Ramos (cell line): ENCODE data around the gene RALGDS.
"Not testable (repeated sequence)": the region's sequence is repeated elsewhere in the genome, so short reads cannot be mapped to it uniquely, and the experiment has no call there.

Source experiments
- in situ Hi-C: fragments of 300-500 bp; cut with MboI; formaldehyde crosslinking; loops from one replicate; pipeline ENCODE4 v1.14.3; 2022; ENCODE audit warnings: low sequenced_read_pairs; ENCODE audit not compliant: unreplicated experiment

Gene RALGDS

DNA sequence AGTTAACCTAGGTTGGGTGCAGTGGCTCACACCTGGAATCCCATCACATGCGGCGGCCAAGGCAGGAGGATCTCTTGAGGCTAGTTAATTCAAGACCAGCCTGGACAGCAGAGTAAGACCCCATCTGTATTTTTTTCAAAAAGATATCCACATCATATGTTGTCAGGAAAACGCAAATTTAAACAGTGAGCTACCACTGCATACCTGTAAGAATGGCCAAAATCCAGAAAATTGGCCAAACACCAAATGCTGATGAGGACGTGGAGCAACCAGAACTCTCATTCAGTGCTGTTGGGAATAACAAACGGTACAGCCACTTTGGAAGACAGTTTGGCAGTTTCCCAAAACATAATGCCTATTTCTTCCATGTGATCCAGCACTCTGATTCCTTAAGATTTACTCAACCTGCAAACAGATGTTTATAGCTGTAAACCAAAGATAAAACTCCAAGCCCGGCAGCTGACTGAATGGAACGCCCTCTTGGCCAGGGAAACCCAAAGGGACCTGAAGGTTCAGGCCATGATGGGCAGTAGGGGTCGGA lies 46.9 kb downstream of the RALGDS start:
- in situ Hi-C loops, result no loop called here

DNA sequence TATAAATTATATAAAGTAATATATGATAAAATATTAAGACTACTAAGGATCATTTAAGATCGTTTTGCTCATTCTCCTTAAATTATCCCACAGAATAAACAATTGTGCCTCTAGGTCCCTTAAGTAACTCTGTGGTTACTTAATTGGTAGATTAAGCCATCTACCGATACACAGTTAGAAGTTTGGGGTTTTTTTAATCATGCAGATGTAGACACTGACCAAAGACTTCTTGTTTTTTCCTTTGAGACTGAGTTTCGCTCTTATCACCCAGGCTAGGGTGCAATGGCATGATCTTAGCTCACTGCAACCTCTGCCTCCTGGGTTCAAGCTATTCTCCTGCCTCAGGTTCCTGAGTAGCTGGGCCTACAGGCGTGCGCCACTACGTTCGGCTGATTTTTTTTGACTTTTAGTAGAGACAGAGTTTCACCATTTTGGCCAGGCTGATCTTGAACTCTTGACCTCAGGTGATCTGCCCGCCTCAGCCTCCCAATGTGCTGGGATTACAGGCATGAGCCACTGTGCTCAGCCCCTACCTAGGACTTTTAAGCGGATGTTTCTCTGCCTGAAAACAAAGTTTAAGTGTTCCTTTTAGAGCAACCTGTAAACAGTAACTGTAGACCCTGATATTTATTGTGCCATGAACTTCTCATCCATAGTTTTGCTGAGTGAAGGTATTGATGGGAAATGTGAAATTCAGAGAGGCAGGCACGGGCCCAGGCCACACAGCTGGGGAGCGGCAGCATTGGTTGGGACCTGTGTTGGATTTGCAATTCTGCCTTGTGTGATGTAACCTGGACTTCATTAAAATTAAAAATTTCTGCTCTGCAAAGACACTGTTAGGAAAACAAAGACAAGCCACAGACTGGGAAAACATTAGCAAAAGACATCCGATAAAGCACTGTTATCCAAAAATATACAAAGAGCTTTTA lies 47.7 kb downstream of the RALGDS start:
- in situ Hi-C loops, result no loop called here

DNA sequence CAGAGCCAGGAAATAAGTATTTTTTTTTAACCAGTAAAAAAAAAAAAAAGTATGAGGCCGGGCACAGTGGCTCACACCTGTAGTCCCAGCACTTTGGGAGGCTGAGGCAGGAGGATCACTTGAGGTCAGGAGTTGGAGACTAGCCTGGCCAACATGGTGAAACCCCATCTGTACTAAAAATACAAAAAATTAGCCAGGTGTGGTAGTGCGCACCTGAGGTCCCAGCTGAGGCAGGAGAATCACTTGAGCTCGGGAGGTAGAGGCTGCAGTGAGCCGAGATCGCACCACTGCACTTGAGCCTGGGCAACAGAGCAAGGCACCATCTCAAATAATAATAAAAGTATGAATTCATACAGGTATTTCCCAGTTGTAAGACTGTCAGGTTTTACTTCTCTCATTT lies 48.8 kb downstream of the RALGDS start:
- in situ Hi-C loops, result not testable (repeated sequence)

DNA sequence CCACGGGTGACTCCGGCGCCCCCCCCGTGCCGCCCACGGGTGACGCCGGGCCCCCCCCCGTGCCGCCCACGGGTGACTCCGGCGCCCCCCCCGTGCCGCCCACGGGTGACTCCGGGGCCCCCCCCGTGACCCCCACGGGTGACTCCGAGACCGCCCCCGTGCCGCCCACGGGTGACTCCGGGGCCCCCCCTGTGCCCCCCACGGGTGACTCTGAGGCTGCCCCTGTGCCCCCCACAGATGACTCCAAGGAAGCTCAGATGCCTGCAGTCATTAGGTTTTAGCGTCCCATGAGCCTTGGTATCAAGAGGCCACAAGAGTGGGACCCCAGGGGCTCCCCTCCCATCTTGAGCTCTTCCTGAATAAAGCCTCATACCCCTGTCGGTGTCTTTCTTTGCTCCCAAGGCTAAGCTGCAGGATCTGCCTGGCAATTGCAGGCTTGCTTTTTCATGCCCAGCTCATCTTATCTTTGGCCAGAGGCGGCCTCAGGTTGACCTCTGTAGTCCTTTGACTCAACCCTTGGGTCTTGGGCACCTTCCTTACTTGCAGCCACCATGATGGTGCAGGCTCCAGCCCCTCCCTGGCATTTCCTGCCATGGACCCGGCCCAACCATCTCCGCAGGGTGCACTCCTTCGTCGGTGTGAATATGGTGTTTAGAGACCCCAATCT lies 49.4 kb downstream of the RALGDS start:
- in situ Hi-C loops, result no loop called here

DNA sequence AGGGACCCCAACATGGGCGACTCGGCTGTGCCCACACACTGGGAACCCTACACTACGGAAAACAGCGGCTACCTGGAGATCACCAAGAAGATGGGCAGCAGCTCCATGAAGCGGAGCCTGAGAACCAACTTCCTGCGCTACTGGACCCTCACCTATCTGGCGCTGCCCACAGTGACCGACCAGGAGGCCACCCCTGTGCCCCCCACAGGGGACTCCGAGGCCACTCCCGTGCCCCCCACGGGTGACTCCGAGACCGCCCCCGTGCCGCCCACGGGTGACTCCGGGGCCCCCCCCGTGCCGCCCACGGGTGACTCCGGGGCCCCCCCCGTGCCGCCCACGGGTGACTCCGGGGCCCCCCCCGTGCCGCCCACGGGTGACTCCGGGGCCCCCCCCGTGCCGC lies 50.1 kb downstream of the RALGDS start:
- in situ Hi-C loops, result not testable (repeated sequence)

DNA sequence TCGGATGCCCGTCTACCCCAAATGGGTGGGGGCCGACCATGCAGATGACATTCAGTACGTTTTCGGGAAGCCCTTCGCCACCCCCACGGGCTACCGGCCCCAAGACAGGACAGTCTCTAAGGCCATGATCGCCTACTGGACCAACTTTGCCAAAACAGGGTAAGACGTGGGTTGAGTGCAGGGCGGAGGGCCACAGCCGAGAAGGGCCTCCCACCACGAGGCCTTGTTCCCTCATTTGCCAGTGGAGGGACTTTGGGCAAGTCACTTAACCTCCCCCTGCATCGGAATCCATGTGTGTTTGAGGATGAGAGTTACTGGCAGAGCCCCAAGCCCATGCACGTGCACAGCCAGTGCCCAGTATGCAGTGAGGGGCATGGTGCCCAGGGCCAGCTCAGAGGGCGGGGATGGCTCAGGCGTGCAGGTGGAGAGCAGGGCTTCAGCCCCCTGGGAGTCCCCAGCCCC lies 50.5 kb downstream of the RALGDS start:
- in situ Hi-C loops, result not testable (repeated sequence)

DNA sequence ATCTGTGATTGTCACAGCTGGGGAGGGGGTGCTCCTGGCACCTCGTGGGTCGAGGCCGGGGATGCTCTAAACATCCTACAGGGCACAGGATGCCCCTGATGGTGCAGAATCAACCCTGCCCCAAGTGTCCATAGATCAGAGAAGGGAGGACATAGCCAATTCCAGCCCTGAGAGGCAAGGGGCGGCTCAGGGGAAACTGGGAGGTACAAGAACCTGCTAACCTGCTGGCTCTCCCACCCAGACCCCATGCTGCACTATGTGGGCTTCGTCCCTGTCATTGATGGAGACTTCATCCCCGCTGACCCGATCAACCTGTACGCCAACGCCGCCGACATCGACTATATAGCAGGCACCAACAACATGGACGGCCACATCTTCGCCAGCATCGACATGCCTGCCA lies 52.6 kb downstream of the RALGDS start:
- in situ Hi-C loops, result not testable (repeated sequence)

DNA sequence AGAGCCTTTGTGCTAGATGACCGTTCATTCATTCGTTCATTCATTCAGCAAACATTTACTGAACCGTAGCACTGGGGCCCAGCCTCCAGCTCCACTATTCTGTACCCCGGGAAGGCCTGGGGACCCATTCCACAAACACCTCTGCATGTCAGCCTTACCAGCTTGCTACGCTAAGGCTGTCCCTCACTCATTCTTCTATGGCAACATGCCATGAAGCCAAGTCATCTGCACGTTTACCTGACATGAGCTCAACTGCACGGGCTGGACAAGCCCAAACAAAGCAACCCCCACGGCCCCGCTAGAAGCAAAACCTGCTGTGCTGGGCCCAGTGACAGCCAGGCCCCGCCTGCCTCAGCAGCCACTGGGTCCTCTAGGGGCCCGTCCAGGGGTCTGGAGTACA lies 53.2 kb downstream of the RALGDS start:
- in situ Hi-C loops, result no loop called here

DNA sequence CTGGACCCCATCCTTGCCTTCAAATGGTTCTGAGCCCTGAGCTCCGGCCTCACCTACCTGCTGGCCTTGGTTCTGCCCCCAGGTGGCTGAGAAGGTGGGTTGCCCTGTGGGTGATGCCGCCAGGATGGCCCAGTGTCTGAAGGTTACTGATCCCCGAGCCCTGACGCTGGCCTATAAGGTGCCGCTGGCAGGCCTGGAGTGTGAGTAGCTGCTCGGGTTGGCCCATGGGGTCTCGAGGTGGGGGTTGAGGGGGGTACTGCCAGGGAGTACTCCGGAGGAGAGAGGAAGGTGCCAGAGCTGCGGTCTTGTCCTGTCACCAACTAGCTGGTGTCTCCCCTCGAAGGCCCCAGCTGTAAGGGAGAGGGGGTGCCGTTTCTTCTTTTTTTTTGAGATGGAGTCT lies 54.0 kb downstream of the RALGDS start:
- in situ Hi-C loops, result no loop called here

DNA sequence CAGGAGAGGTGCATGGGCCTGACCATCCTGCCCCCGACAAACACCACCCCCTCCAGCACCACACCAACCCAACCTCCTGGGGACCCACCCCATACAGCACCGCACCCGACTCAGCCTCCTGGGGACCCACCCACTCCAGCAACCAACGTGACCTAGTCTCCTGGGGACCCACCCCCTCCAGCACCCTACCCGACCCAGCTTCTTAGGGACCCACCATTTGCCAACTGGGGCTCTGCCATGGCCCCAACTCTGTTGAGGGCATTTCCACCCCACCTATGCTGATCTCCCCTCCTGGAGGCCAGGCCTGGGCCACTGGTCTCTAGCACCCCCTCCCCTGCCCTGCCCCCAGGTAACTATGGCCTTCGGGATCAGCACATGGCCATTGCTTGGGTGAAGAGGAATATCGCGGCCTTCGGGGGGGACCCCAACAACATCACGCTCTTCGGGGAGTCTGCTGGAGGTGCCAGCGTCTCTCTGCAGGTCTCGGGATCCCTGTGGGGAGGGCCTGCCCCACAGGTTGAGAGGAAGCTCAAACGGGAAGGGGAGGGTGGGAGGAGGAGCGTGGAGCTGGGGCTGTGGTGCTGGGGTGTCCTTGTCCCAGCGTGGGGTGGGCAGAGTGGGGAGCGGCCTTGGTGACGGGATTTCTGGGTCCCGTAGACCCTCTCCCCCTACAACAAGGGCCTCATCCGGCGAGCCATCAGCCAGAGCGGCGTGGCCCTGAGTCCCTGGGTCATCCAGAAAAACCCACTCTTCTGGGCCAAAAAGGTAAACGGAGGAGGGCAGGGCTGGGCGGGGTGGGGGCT lies 54.7 kb downstream of the RALGDS start:
- in situ Hi-C loops, result no loop called here

DNA sequence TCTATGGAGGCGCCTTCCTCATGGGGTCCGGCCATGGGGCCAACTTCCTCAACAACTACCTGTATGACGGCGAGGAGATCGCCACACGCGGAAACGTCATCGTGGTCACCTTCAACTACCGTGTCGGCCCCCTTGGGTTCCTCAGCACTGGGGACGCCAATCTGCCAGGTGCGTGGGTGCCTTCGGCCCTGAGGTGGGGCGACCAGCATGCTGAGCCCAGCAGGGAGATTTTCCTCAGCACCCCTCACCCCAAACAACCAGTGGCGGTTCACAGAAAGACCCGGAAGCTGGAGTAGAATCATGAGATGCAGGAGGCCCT lies 56.0 kb downstream of the RALGDS start:
- in situ Hi-C loops, result no loop called here

DNA sequence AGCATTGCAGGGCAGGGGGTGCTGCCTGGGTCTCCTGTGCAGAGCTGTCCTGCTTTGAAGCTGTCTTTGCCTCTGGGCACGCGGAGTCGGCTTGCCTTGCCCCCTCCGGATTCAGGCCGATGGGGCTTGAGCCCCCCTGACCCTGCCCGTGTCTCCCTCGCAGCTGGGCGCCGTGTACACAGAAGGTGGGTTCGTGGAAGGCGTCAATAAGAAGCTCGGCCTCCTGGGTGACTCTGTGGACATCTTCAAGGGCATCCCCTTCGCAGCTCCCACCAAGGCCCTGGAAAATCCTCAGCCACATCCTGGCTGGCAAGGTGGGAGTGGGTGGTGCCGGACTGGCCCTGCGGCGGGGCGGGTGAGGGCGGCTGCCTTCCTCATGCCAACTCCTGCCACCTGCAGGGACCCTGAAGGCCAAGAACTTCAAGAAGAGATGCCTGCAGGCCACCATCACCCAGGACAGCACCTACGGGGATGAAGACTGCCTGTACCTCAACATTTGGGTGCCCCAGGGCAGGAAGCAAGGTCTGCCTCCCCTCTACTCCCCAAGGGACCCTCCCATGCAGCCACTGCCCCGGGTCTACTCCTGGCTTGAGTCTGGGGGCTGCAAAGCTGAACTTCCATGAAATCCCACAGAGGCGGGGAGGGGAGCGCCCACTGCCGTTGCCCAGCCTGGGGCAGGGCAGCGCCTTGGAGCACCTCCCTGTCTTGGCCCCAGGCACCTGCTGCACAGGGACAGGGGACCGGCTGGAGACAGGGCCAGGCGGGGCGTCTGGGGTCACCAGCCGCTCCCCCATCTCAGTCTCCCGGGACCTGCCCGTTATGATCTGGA lies 56.6 kb downstream of the RALGDS start:
- in situ Hi-C loops, result no loop called here

DNA sequence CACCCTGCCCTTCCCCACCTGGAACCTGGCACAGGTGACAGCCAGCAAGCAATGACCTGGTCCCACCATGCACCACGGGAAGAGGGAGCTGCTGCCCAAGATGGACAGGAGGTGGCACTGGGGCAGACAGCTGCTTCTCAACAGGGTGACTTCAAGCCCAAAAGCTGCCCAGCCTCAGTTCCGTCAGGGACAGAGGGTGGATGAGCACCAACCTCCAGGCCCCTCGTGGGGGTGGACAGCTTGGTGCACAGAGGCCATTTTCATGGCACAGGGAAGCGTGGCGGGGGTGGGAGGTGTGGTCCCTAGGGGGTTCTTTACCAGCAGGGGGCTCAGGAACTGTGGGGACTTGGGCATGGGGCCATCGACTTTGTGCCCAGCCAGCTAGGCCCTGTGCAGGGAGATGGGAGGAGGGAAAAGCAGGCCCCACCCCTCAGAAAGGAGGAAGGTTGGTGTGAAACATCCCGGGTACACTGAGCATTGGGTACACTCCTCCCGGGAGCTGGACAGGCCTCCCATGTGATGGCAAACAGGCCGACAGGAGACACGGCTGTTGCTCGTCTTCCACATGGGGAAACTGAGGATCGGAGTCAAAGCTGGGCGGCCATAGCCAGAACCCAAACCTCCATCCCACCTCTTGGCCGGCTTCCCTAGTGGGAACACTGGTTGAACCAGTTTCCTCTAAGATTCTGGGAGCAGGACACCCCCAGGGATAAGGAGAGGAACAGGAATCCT lies 57.4 kb downstream of the RALGDS start:
- in situ Hi-C loops, result no loop called here

DNA sequence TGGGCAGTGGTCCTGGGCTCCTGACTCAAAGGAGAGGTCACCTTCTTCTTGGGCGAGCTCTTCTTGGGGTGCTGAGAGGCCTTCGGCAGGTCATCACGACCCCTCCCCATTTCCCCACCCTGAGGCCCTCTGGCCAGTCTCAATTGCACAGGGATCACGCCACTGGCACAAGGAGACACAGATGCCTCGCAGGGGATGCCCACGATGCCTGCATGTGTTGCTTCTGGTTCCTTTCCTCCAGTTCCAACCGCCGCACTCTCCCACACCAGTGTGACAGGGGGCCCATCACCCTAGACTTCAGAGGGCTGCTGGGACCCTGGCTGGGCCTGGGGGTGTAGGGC lies 57.9 kb downstream of the RALGDS start:
- in situ Hi-C loops, result no loop called here

DNA sequence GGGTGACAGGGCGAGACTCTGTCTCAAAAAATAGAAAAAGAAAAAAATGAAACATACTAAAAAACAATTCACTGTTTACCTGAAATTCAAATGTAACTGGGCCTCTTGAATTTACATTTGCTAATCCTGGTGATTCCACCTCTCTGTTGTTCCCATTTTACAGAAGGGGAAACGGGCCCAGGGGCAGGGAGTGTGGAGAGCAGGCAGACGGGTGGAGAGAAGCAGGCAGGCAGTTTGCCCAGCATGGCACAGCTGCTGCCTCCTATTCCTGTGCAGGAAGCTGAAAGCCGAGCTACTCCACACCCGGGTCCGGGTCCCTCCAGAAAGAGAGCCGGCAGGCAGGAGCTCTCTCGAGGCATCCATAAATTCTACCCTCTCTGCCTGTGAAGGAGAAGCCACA lies 58.5 kb downstream of the RALGDS start:
- in situ Hi-C loops, result not testable (repeated sequence)

DNA sequence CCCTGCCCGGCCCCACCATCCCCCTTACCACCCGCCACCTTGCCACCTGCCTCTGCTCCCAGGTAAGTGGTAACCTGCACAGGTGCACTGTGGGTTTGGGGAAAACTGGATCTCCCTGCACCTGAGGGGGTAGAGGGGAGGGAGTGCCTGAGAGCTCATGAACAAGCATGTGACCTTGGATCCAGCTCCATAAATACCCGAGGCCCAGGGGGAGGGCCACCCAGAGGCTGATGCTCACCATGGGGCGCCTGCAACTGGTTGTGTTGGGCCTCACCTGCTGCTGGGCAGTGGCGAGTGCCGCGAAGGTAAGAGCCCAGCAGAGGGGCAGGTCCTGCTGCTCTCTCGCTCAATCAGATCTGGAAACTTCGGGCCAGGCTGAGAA lies 59.3 kb downstream of the RALGDS start, which contains the start of gene CEL:
TSS of gene CEL (plus strand) at position 218 of the 382 bp plus-strand sequence. CDS start at position 240, 22 bp downstream.
- in situ Hi-C loops, result not testable (repeated sequence)

DNA sequence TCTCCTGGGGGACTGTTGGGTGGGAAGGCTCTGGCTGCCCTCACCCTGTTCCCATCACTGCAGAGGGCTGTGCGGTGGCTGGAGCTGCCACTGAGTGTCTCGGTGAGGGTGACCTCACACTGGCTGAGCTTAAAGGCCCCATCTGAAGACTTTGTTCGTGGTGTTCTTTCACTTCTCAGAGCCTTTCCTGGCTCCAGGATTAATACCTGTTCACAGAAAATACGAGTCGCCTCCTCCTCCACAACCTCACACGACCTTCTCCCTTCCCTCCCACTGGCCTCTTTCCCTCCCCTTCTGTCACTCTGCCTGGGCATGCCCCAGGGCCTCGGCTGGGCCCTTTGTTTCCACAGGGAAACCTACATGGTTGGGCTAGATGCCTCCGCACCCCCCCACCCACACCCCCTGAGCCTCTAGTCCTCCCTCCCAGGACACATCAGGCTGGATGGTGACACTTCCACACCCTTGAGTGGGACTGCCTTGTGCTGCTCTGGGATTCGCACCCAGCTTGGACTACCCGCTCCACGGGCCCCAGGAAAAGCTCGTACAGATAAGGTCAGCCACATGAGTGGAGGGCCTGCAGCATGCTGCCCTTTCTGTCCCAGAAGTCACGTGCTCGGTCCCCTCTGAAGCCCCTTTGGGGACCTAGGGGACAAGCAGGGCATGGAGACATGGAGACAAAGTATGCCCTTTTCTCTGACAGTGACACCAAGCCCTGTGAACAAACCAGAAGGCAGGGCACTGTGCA lies 59.8 kb downstream of the RALGDS start:
- in situ Hi-C loops, result not testable (repeated sequence)

DNA sequence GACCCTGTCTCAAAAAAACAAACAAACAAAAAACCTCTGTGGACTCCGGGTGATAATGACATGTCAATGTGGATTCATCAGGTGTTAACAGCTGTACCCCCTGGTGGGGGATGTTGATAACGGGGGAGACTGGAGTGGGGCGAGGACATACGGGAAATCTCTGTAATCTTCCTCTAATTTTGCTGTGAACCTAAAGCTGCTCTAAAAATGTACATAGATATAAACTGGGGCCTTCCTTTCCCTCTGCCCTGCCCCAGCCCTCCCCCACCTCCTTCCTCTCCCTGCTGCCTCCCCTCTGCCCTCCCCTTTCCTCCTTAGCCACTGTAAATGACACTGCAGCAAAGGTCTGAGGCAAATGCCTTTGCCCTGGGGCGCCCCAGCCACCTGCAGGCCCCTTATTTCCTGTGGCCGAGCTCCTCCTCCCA lies 60.6 kb downstream of the RALGDS start:
- in situ Hi-C loops, result no loop called here
